Muscle layer of colon (tissue), 2 donors: ENCODE measurements around the gene ACOT4.
"Not testable (repeated sequence)": the region's sequence is repeated elsewhere in the genome, so short reads cannot be mapped to it uniquely, and the experiment has no call there.

Experiments used
- H3K27ac ChIP-seq: one replicate; pipeline ENCODE4 v1.7.0; 2013; ENCODE audit warnings: low read depth, mild to moderate bottlenecking, low read length, moderate library complexity
- H3K27me3 ChIP-seq, 2 donors: one replicate each; pipeline ENCODE4 v1.7.0; 2013; ENCODE audit warnings: low read length in 2 of 2, mild to moderate bottlenecking in 2 of 2; ENCODE audit not compliant: insufficient read depth in 2 of 2, control insufficient read depth in 1 of 2
- H3K36me3 ChIP-seq: one replicate; pipeline ENCODE4 v1.7.0; 2013; ENCODE audit warnings: mild to moderate bottlenecking, low read length; ENCODE audit not compliant: insufficient read depth
- H3K4me1 ChIP-seq: one replicate; pipeline ENCODE4 v1.7.0; 2013; ENCODE audit warnings: mild to moderate bottlenecking, low read length; ENCODE audit not compliant: insufficient read depth
- H3K4me3 ChIP-seq, 2 donors: one replicate each; pipeline ENCODE4 v1.7.0; 2013; ENCODE audit warnings: low read length in 2 of 2, low read depth in 1 of 2, mild to moderate bottlenecking in 1 of 2, moderate library complexity in 1 of 2
- H3K9ac ChIP-seq: one replicate; pipeline ENCODE4 v1.7.0; 2013; ENCODE audit warnings: low read length
- H3K9me3 ChIP-seq: one replicate; pipeline ENCODE4 v1.7.0; 2013; ENCODE audit warnings: mild to moderate bottlenecking, low read length
- donor health status: abdominal sarcoma.
- donor health status: Adenocarcinoma of cecum.

Gene ACOT4, protein sequence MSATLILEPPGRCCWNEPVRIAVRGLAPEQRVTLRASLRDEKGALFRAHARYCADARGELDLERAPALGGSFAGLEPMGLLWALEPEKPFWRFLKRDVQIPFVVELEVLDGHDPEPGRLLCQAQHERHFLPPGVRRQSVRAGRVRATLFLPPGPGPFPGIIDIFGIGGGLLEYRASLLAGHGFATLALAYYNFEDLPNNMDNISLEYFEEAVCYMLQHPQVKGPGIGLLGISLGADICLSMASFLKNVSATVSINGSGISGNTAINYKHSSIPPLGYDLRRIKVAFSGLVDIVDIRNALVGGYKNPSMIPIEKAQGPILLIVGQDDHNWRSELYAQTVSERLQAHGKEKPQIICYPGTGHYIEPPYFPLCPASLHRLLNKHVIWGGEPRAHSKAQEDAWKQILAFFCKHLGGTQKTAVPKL

DNA sequence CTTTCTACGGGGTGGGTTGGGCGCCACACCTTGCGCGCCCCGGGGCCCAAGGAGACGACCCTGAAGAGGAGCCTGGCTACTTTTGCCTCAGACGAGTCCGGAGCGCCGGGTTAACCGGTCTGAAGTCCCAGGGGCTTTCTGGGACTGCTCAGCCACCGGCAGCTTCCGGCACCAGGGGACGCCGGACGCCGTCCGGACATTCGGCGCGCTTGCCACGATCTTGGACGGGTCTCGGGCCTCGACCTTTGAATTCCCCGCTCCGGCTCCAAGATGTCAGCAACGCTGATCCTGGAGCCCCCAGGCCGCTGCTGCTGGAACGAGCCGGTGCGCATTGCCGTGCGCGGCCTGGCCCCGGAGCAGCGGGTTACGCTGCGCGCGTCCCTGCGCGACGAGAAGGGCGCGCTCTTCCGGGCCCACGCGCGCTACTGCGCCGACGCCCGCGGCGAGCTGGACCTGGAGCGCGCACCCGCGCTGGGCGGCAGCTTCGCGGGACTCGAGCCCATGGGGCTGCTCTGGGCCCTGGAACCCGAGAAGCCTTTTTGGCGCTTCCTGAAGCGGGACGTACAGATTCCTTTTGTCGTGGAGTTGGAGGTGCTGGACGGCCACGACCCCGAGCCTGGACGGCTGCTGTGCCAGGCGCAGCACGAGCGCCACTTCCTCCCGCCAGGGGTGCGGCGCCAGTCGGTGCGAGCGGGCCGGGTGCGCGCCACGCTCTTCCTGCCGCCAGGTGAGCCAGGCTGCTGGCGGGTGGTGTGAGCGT, at the start of gene ACOT4:
ACOT4 (plus strand) TSS at position 184 of the 760 bp plus-strand sequence; CDS start at position 271, 87 bp downstream.
- Histone ChIP-seq H3K9ac (no peak within 1 kb of the TSS), H3K27ac (no peak within 1 kb of the TSS), H3K9me3 (no peaks in the 10 kb centered on the region), H3K27me3 (no peaks in the 10 kb centered on the region), H3K4me3 (peak within 1 kb of the TSS; percentile 47), H3K4me1 (no peaks in the 10 kb centered on the region), H3K36me3 (no peaks in the 10 kb centered on the region)

GRCh38 chr14:73542961-73543360, 48.7 kb upstream of the ACOT4 start:
- not testable (repeated sequence) for H3K27ac ChIP-seq, H3K4me3 ChIP-seq, H3K27me3 ChIP-seq, H3K9ac ChIP-seq, H3K9me3 ChIP-seq, H3K36me3 ChIP-seq, H3K4me1 ChIP-seq

GRCh38 chr14:73545353-73545752, 46.3 kb upstream of the ACOT4 start:
- not testable (repeated sequence) for H3K9me3 ChIP-seq, H3K36me3 ChIP-seq

DNA sequence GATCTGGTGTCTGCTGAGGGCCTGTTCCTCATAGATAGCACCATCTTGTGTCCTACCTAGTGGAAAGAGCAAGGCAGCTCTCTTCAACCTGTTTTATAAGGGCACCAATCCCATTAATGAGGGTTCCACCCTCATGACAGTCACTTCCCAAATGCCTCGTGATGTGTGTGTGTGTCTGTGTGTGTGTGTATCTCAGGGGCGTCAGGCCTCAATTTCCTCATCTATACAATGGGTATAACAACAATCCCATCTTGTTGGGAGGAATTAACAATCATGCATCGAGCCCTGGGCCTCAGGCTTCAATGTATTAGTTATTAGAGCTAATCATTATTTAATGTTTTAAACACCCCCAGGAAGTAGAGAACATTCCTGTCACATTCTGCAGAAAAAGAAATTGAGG, 42.6 kb upstream of the ACOT4 start:
- H3K27me3 ChIP-seq, H3K36me3 ChIP-seq, H3K9me3 ChIP-seq, H3K9ac ChIP-seq, H3K4me3 ChIP-seq, H3K4me1 ChIP-seq, H3K27ac ChIP-seq: not testable (repeated sequence)

More at GRCh38 chr14:73545353-73545752, 46.3 kb upstream of the ACOT4 start:
- H3K27ac ChIP-seq, H3K4me3 ChIP-seq, H3K9ac ChIP-seq, H3K27me3 ChIP-seq, H3K4me1 ChIP-seq: not testable (repeated sequence)

GRCh38 chr14:73549889-73550524, 41.7 kb upstream of the ACOT4 start:
- H3K4me1 ChIP-seq, H3K27ac ChIP-seq, H3K36me3 ChIP-seq, H3K27me3 ChIP-seq, H3K4me3 ChIP-seq, H3K9ac ChIP-seq, H3K9me3 ChIP-seq: not testable (repeated sequence)

DNA sequence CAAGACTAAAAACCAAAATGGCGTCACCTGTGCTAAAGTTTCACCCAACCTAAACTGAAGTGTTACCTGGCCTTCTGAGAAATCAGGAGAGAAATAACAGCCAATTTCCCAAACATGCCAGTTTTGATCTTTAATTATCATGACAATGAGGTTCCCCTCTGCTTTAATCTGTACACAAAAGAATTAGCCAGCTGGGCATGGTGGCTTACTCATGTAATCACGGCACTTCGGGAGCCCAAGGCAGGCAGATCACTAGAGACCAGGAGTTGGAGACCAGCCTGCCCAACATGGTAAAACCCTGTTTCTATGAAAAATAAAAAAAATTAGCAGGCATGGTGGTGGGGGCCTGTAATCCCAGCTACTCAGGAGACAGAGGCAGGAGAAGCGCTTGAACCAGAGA, 37.8 kb upstream of the ACOT4 start:
- Histone ChIP-seq H3K9me3 (no peaks in the 10 kb centered on the region), H3K4me1 (no peaks in the 10 kb centered on the region), H3K27me3 (no peaks in the 10 kb centered on the region), H3K4me3 (no peak overlapping the region), H3K9ac (no peak overlapping the region), H3K27ac (no peak overlapping the region), H3K36me3 (no peaks in the 10 kb centered on the region)

DNA sequence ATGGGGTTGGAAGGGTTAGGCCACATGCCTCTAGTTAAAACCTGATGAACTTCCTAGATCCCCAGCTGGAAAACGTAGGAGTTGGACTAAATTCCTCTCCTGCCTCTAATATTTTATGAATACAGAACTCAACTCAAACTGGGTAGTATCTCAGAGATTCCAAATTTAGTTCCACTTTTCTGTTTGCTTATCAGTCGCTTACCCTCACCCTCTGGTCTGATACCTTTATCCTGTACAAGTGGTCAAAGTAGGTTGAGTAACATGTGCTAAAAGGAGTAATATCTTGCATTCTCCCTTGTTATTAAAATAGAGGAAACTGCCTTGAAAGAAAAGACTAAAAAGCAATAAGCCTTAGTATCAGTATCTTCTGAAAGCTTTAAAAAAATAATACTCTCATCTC, 34.5 kb upstream of the ACOT4 start:
- not testable (repeated sequence) for H3K36me3 ChIP-seq

DNA sequence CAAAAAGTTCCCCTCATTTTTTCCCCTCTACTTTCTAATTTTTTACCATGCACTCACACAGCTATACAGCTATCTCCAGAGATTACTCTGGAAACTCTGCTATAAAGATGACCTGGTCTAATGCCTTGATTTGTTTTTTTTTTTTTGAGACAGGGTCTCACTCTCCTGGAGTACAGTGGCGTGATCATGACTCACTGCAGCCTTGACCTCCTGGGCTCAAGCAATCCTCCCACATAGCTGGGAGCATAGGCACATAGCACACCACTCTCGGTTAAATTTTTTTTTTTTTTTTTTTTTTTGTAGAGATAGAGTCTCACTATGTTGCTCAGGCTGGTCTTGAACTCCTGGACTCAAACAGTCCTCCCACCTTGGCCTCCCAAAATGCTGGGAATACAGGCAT, 33.4 kb upstream of the ACOT4 start:
- H3K4me1 ChIP-seq, H3K27ac ChIP-seq, H3K9ac ChIP-seq, H3K9me3 ChIP-seq, H3K4me3 ChIP-seq, H3K36me3 ChIP-seq, H3K27me3 ChIP-seq: not testable (repeated sequence)

More for the DNA sequence above, 34.5 kb upstream of the ACOT4 start:
- H3K4me1 ChIP-seq, H3K9me3 ChIP-seq, H3K9ac ChIP-seq, H3K4me3 ChIP-seq, H3K27ac ChIP-seq, H3K27me3 ChIP-seq: not testable (repeated sequence)

GRCh38 chr14:73562256-73562655, 29.4 kb upstream of the ACOT4 start:
- H3K27ac ChIP-seq, H3K4me1 ChIP-seq, H3K9ac ChIP-seq, H3K27me3 ChIP-seq, H3K36me3 ChIP-seq, H3K9me3 ChIP-seq, H3K4me3 ChIP-seq: not testable (repeated sequence)

DNA sequence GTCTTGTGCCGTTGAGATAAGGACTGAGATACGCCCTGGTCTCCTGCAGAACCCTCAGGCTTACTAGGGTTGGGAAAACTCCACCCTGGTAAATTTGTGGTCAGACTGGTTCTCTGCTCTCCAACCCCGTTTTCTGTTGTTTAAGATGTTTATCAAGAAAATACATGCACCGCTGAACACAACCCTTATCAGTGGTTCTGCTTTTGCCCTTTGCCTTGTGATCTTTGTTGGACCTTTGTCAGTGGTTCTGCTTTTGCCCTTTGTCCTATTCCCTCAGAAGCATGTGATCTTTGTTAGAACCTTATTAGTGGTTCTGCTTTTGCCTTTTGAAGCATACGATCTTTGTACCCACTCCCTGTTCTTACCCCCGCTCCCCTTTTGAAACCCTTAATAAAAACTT, 29.0 kb upstream of the ACOT4 start:
- not testable (repeated sequence) for H3K4me1 ChIP-seq, H3K4me3 ChIP-seq, H3K36me3 ChIP-seq, H3K9me3 ChIP-seq, H3K27me3 ChIP-seq, H3K9ac ChIP-seq, H3K27ac ChIP-seq

- H3K27me3 ChIP-seq, H3K9ac ChIP-seq, H3K27ac ChIP-seq, H3K36me3 ChIP-seq, H3K4me3 ChIP-seq, H3K9me3 ChIP-seq: not testable (repeated sequence)
- H3K4me1 ChIP-seq = peaks cover 13% of the 10 kb centered on the region
Measured at GRCh38 chr14:73566431-73566830, 25.2 kb upstream of the ACOT4 start.
